MM.1S (cell line): Measurements from ENCODE around the gene CITED4.

Source experiments
- EZH2 ChIP-seq: fragments of 300-600 bp; sonication (generic); optimal IDR thresholded peaks from 2 replicates; pipeline ENCODE3; 2017; ENCODE audit warnings: low read depth, mild to moderate bottlenecking, antibody characterized with exemption, low read length, mixed read lengths
- EZH2phosphoT487 ChIP-seq: fragments of 300-600 bp; sonication (generic); IDR thresholded peaks from 2 replicates; pipeline ENCODE4 v1.6.1; 2018; ENCODE audit warnings: antibody characterized with exemption, low read length
- TF ChIP-seq, protein P1 (sequence below): fragments of 300-600 bp; sonication (generic); IDR thresholded peaks from 2 replicates; pipeline ENCODE4 v1.5.1; 2016; ENCODE audit warnings: antibody characterized with exemption, low read length, mixed read lengths

DNA sequence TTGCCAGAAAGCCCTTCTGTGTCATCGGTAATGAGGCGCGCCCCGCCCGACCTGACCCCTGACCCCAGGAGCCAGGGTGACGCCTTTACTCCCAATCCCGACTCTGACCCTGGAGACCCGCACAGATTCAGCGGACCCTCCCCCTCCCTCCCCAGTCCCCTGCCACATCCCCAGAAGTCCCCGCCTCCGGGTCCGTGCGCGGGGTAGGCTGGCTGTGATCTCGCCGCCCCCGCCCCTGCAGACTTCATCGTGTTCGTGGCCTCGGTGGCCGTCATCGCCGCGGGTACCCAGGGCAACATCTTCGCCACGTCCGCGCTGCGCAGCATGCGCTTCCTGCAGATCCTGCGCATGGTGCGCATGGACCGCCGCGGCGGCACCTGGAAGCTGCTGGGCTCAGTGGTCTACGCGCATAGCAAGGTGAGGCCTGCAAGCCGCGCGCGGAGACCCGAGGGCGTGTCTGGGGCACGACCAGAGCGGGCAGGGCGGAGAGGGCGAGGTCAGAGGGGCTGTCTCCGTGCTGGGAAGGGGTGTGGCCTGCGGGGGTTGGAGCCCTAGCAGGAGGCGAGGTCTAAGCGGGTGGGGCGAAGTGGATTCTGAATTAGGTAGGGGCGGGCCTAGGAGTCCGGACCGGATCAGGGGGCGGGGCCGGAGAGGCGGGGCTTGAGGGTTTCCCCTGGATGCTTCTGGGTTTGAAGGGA lies 43.8 kb downstream of the CITED4 start:
- TF ChIP-seq, protein P1, sequence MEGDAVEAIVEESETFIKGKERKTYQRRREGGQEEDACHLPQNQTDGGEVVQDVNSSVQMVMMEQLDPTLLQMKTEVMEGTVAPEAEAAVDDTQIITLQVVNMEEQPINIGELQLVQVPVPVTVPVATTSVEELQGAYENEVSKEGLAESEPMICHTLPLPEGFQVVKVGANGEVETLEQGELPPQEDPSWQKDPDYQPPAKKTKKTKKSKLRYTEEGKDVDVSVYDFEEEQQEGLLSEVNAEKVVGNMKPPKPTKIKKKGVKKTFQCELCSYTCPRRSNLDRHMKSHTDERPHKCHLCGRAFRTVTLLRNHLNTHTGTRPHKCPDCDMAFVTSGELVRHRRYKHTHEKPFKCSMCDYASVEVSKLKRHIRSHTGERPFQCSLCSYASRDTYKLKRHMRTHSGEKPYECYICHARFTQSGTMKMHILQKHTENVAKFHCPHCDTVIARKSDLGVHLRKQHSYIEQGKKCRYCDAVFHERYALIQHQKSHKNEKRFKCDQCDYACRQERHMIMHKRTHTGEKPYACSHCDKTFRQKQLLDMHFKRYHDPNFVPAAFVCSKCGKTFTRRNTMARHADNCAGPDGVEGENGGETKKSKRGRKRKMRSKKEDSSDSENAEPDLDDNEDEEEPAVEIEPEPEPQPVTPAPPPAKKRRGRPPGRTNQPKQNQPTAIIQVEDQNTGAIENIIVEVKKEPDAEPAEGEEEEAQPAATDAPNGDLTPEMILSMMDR = no peak
- TF ChIP-seq EZH2phosphoT487 (no peak), EZH2 (no peak)
